Activated T-helper 17 cell treated with anti-CD3 and anti-CD28 coated beads, Interleukin-2, amount 50 U/mL, for 72 hours (primary cell): Measurements from ENCODE around the gene MVD. TPM values are rescaled to one million over a fixed set of nuclear protein-coding genes. Genes with fewer than 3 reads are reported as not detected.

Experiments used
- ATAC-seq: fragments of 150-1000 bp; cut with Tn5 transposase; replicated peaks from 2 replicates; pipeline ENCODE4 v1.10.0; 2021; ENCODE audit warnings: mild to moderate bottlenecking, moderate library complexity
- H3K27ac Mint-ChIP-seq: one replicate; pipeline ENCODE4 v1.8.0; 2022; ENCODE audit warnings: mixed read lengths
- H3K27me3 Mint-ChIP-seq: one replicate; pipeline ENCODE4 v1.8.0; 2022; ENCODE audit warnings: mixed read lengths
- H3K36me3 Mint-ChIP-seq: one replicate; pipeline ENCODE4 v1.8.0; 2022; ENCODE audit warnings: low read depth, mild to moderate bottlenecking, mixed read lengths
- H3K4me1 Mint-ChIP-seq: one replicate; pipeline ENCODE4 v1.8.0; 2022; ENCODE audit warnings: mixed read lengths
- H3K4me3 Mint-ChIP-seq: one replicate; pipeline ENCODE4 v1.8.0; 2022; ENCODE audit warnings: mild to moderate bottlenecking, mixed read lengths
- H3K9me3 Mint-ChIP-seq: one replicate; pipeline ENCODE4 v1.8.0; 2022; ENCODE audit warnings: mixed read lengths
- total RNA-seq, 2 donors: library from RNA; stranded (reverse); gene quantifications; one replicate each; pipeline ENCODE4 v1.2.3, GENCODE V29; 2022

The MVD gene, protein sequence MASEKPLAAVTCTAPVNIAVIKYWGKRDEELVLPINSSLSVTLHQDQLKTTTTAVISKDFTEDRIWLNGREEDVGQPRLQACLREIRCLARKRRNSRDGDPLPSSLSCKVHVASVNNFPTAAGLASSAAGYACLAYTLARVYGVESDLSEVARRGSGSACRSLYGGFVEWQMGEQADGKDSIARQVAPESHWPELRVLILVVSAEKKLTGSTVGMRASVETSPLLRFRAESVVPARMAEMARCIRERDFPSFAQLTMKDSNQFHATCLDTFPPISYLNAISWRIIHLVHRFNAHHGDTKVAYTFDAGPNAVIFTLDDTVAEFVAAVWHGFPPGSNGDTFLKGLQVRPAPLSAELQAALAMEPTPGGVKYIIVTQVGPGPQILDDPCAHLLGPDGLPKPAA
- total RNA-seq: 10 to 100 TPM; 84.3 to 93.2 TPM

DNA sequence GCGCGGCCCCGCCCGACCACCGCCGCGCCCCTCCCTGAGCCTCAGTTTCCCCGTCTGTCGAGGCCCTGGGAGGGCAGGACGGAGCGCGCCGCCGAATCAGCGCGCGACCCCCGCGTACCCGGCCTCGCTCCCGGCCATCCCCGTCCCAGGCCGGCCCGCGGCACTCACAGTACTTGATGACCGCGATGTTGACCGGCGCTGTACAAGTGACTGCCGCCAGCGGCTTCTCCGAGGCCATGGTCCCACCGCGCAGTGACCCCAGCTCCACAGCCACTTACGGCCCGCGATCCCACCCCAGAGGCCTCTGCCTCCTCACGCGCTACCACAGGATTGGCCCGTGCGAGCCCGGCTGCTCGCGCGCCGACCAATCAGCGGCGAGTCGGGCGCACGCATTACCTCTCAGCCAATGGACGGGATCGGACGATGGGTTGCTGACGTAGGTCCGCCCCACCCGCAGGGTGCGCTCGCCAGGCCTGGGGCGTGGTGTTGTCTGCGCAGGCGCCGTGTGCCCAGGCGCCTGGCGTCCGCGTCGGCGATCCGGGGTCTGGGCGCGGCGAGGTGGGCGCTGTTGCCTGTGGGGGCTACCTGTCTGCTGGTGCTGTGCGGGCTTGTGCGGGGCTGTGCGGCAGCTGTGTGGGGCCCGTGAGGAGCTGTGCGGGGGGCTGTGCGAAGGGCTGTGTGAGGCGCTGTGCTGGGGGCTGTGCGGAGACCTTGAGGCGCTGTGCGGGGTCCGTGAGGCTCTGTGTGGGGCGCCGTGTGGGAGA is at the start of gene MVD:
TSS of gene MVD (minus strand) at position 249 of the 764 bp plus-strand sequence. CDS start at position 238, 11 bp downstream.
- ATAC-seq: peak; percentile 98
- peak within 1 kb of the TSS; percentile 94 for H3K27ac Mint-ChIP-seq
- peak within 1 kb of the TSS; percentile 95 for H3K4me3 Mint-ChIP-seq
- H3K27me3 Mint-ChIP-seq: no peaks in the 10 kb centered on the region
- peaks cover 11% of the 10 kb centered on the region for H3K4me1 Mint-ChIP-seq
- H3K9me3 Mint-ChIP-seq: no peaks in the 10 kb centered on the region
- peaks cover 5% of the 10 kb centered on the region for H3K36me3 Mint-ChIP-seq

DNA sequence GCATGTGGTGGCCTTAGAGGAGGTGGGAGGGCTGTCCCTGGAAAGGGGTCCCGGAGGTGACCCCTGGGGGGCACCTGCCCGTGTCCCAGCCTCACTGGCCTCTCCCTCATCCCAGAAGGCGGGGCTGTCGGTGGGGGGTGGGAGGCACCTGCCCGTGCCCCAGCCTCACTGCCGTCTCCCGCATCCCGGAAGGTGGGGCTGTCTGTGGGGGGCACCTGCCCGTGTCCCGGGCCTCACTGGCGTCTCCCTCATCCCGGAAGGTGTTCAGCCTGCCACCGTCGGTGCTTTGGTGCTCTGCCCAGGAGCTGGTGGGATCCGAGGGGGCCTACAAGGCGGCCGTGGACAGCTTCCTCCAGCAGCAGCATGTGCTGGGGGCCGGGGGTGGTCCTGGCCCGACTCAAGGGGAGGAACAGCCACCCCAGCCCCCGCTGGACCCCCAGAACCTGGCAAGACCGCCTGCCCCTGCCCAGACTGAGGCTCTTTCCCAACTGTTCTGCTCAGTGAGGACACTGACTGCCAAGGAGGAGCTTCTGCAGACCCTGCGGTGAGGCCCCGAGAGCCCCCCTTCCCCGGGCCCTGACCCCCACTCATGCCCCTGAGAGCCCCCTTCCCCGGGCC is 49.6 kb upstream of the MVD start:
- Mint-ChIP-seq H3K9me3 (no peaks in the 10 kb centered on the region), H3K4me3 (no peak overlapping the region), H3K27ac (no peak overlapping the region), H3K27me3 (no peaks in the 10 kb centered on the region), H3K4me1 (peaks cover 1% of the 10 kb centered on the region), H3K36me3 (peaks cover 26% of the 10 kb centered on the region)
- ATAC-seq: no peak

- no peaks in the 10 kb centered on the region for H3K27me3 Mint-ChIP-seq
- H3K4me3 Mint-ChIP-seq: no peak overlapping the region
- H3K36me3 Mint-ChIP-seq: peaks cover 20% of the 10 kb centered on the region
- H3K9me3 Mint-ChIP-seq: no peaks in the 10 kb centered on the region
- peak overlapping the region; percentile 28 for H3K27ac Mint-ChIP-seq
- ATAC-seq: no peak
- peaks cover 7% of the 10 kb centered on the region for H3K4me1 Mint-ChIP-seq
These were observed 49.0 kb upstream of the MVD start for GRCh38 chr16:88711750-88712340.

- H3K27me3 Mint-ChIP-seq: no peaks in the 10 kb centered on the region
- H3K27ac Mint-ChIP-seq: peak overlapping the region; percentile 28
- H3K9me3 Mint-ChIP-seq: no peaks in the 10 kb centered on the region
- no peak for ATAC-seq
- H3K36me3 Mint-ChIP-seq: peaks cover 15% of the 10 kb centered on the region
- no peak overlapping the region for H3K4me3 Mint-ChIP-seq
- peaks cover 7% of the 10 kb centered on the region for H3K4me1 Mint-ChIP-seq
These were observed 47.7 kb upstream of the MVD start for GRCh38 chr16:88710556-88710955.

DNA sequence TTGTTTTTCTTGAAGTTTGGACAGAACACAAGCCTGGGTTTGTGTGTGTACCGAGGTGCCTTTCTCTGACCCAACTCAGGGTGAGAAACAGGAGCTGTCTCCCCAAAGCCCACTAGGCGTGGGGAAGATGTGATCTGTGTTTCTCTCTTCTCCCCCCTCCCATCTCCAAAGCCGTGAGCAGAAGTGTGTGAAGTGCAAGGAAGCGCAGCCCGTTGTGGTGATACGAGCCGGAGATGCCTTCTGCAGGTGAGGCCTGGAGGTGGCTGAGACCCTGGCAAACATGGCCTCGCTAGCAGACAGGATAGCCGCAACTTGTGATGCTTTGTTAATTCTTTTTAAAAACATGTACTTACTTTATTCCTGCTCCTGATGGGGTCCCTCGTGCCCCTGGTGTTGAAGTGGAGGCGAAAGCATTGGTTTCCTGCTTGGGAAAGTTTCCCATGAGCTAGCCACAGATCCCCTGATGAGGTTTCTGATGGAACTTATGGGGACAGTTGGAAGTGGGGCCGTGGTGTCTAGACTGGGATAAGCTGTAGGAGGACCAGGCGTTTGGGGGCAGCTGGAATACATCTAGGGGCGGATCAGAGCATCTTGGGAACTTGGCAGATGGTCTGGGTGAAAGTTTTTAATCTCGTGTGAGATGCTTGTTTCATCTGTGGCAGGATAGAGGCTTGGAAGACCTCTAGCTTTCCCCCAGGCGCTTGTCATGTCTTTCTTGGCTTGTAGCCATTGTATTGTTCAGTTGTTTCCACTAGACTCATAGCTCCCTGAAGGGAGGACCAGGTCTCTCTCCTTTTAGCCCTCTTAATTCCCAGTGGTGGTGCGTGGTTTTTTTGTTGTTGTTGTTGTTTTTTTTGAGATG is 44.3 kb upstream of the MVD start:
- H3K27me3 Mint-ChIP-seq: no peaks in the 10 kb centered on the region
- H3K4me1 Mint-ChIP-seq: peaks cover 22% of the 10 kb centered on the region
- H3K9me3 Mint-ChIP-seq: no peaks in the 10 kb centered on the region
- H3K4me3 Mint-ChIP-seq: peak overlapping the region; percentile 85
- H3K27ac Mint-ChIP-seq: peak overlapping the region; percentile 79
- no peak for ATAC-seq
- H3K36me3 Mint-ChIP-seq: peaks cover 26% of the 10 kb centered on the region

DNA sequence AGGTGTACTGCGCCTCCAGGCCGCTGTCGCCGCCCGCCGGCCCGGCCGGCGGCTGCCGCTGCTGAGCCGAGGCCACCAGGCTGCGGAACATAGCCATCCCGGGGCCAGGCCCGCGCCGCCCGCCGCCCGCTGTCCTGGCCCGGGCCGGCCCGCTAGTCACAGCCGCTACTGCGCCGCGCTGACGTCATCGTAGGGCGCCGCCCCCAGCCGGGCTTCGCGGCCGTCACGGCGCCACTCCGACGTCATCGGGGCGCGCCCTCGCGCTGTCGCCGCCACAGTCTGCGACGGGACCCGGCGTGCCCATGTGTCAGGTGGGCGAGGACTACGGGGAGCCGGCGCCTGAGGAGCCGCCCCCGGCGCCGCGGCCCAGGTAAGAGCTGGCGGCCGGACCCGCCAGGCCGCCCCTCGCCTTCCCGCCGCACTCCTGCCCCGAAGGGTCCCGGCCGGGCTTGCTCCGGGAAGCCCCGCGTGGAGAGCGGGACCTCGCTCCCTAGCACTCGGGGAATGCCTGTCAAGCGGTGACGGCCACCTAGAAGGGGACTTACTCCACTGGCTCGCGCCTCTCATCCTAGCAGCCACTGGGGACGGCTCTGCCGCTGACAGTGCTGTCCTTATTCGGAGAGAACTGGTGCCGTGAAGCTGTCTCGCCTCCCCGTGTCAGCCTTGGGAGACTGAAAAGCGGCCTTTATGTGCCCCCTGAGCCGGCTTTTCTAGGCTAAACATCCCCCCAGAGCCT is 43.5 kb upstream of the MVD start, which contains the start of the genes CTU2 and RNF166:
TSS of gene CTU2 (plus strand) at position 275 of the 736 bp plus-strand sequence. CDS start at position 303, 28 bp downstream.
TSS of gene RNF166 (minus strand) at position 180 of the 736 bp plus-strand sequence. CDS start at position 97, 83 bp downstream.
- H3K4me3 Mint-ChIP-seq: peak within 1 kb of the TSS; percentile 86
- peak; percentile 79 for ATAC-seq
- H3K9me3 Mint-ChIP-seq: no peaks in the 10 kb centered on the region
- H3K27me3 Mint-ChIP-seq: no peaks in the 10 kb centered on the region
- peaks cover 34% of the 10 kb centered on the region for H3K36me3 Mint-ChIP-seq
- H3K4me1 Mint-ChIP-seq: peaks cover 22% of the 10 kb centered on the region
- peak within 1 kb of the TSS; percentile 98 for H3K27ac Mint-ChIP-seq

DNA sequence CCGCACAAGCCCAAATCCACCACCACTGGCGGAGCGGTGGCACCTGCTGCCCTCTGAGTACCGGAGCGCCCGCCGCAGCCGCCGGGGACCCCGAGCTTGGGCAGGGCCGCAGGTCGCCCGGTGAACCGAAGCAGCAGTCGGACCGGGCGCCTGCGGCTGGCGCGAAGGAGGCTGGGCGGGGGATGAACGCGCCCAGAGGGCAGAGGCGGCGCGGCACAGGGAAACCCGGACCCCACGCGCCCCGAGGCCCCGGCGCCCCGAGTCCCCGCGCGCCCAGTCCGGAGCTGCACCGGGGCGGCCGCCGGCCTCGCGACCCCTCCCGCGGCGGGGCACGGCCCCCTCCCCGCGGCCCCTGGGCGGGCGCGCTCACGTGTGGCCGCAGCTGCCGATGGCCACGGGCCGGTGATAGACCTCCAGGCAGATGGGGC is 42.9 kb upstream of the MVD start:
- Mint-ChIP-seq H3K4me3 (peak overlapping the region; percentile 86), H3K4me1 (peaks cover 22% of the 10 kb centered on the region), H3K27me3 (no peaks in the 10 kb centered on the region), H3K27ac (peak overlapping the region; percentile 98), H3K9me3 (no peaks in the 10 kb centered on the region), H3K36me3 (peaks cover 40% of the 10 kb centered on the region)
- peak; percentile 5 for ATAC-seq

DNA sequence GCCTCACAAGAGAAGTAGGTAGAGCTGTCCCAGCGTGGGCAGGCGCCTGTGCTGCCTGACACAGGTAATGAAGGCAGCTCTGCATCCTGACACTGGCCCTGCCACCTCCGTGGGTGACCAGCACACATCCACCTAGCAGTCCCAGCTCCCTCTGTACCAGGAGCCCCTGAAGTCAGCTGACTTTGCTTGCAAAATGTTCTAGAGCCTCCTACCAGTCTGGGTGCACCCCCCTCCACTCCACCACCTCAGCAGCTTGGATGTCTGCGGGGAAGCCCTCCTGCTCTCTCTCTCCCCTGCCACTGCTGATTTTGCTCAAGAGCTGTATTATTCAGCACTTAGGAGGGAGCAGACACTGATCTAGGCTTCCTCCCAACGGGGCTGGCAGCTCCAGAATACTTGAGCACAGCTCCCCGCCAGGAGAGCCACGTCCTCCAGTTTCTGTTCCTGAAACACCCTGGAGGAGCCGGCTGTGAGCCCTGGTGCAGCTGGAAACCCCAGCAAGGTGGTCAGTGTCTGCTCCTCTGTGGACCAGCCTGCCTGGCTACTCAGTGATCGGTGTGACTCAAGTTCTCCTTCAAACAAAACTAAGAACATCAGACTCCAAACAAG is 42.3 kb upstream of the MVD start:
- Mint-ChIP-seq H3K4me1 (peaks cover 22% of the 10 kb centered on the region), H3K36me3 (peaks cover 46% of the 10 kb centered on the region)

GRCh38 chr16:88703486-88704309 is 40.8 kb upstream of the MVD start:
- Mint-ChIP-seq H3K4me1 (peaks cover 22% of the 10 kb centered on the region), H3K27me3 (no peaks in the 10 kb centered on the region), H3K9me3 (no peaks in the 10 kb centered on the region), H3K36me3 (peaks cover 53% of the 10 kb centered on the region), H3K4me3 (peak overlapping the region; percentile 86), H3K27ac (peak overlapping the region; percentile 98)
- ATAC-seq: peak; percentile 38

More for the DNA sequence above, 42.3 kb upstream of the MVD start:
- no peaks in the 10 kb centered on the region for H3K9me3 Mint-ChIP-seq
- ATAC-seq: no peak
- no peaks in the 10 kb centered on the region for H3K27me3 Mint-ChIP-seq
- H3K4me3 Mint-ChIP-seq: peak overlapping the region; percentile 86
- peak overlapping the region; percentile 98 for H3K27ac Mint-ChIP-seq

- ATAC-seq: no peak
- no peaks in the 10 kb centered on the region for H3K9me3 Mint-ChIP-seq
- peaks cover 22% of the 10 kb centered on the region for H3K4me1 Mint-ChIP-seq
- H3K4me3 Mint-ChIP-seq: peak overlapping the region; percentile 86
- H3K27ac Mint-ChIP-seq: peak overlapping the region; percentile 98
- H3K27me3 Mint-ChIP-seq: no peaks in the 10 kb centered on the region
- H3K36me3 Mint-ChIP-seq: peaks cover 63% of the 10 kb centered on the region
These were observed 39.7 kb upstream of the MVD start for GRCh38 chr16:88702371-88703210.
